CD1c-positive myeloid dendritic cell (primary cell): Measurements from ENCODE around the gene PTTG2.
"Not testable (repeated sequence)": the region's sequence is repeated elsewhere in the genome, so short reads cannot be mapped to it uniquely, and the experiment has no call there.

ENCODE experiments used
- DNase-seq: peaks from one replicate; pipeline ENCODE4 v3.0.0-alpha.2; 2016; ENCODE audit errors: extremely low spot score

PTTG2 gene

DNA sequence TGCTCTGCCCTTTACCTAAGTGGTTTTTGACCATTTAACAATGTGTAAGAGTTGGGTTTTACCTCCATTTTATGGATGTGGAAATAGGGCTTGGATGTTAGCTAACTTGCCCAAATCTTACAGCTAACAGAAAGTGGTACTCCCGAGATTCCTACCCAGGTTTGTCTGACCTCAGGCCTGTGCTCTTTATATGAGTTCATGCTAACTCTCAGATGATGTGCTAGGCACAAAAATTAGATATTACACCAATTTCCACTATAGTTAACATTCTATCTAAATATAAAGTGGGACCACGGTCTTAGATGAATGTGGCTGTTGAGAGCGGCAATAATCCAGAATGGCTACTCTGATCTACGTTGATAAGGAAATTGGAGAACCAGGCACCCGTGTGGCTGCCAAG, at the start of gene PTTG2:
PTTG2 (plus strand) TSS at position 301 of the 400 bp plus-strand sequence; CDS start at position 338, 37 bp downstream.
- DNase-seq = no peak

DNA sequence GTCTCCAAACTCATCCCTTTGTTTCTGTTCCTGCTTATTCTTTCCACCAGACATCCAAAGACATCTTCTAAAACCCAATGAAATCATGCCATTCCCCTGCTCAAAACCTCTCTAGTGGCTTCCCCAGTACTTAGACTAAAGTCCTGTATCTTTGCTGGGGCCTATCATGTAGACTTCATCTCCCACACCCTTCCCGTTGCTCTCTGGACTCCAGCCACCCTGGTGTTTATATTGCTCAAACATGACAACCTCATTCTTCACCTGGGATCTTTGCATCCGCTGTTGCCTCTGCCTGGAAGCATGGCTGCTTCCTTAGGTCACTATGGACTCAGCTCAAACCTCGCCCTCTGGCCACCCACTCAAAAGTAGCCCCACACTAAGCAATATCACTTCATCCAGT, 45.7 kb upstream of the PTTG2 start:
- no peak for DNase-seq

DNA sequence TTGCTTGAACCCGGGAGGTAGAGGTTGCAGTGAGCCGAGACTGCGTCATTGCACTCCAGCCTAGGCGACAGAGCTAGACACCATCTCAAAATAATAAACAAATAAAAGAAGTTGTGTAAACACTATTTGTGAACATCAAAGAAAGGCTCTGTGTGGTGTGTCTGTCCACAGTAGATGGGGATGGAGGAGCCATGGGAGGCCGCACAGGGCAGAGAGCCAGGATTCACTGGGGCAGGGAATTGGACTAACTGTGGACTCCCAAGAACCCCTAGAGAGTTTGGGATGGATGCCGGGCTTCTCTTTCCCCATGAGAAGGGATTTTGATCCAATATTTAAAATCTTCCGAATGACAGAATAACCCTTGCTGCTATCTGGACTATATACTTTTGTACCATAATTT, 42.8 kb upstream of the PTTG2 start:
- no peak for DNase-seq

DNA sequence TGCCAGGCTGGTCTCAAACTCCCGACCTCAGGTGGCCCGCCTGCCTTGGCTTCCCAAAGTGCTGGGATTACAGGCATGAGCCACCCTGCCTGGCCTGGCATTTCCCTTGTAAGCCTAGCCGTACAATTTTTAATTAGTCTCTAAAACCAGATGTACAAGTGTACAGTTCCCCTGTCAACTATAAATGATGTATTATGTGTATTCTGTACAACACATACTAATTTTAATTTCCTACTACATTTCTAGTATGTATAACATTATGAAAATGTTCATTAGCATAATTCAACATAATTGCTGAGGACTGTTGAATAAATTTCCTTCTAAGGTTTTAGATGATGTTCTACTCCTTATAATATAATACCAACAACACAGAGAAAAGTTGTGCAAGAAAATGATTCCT, 41.5 kb upstream of the PTTG2 start:
- no peak for DNase-seq

DNA sequence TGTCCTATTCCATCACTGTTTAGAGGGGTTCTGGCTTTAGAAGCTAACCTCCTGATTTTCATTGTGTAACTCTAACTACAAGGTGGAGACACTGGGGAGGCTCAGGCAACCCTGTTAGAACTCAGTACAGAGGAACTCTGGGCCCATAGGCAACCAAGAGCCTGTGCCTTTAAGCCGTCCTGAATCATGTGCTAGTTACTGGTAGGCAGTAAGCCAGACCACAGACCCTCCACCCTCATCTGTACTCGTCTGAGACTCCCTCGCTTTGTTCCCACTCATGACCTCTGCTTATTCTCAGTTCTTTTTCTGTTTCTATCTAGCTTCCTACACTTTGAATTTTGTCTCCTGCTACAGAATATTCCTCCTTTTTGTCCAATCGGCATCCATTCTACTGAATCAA, 37.9 kb upstream of the PTTG2 start:
- DNase-seq = peak; percentile 73

DNA sequence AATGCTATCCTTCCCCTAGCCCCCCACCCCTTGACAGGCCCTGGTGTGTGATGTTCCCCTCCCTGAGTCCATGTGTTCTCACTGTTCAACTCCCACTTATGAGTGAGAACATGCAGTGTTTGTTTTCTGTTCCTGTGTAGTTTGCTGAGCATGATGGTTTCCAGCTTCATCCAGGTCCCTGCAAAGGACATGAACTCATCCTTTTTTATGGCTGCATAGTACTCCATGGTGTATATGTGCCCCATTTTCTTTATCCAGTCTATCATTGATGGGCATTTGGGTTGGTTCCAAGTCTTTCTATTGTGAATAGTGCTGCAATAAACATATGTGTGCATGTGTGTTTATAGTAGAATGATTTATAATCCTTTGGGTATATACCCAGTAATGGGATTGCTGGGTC, 37.1 kb upstream of the PTTG2 start:
- not testable (repeated sequence) for DNase-seq

DNA sequence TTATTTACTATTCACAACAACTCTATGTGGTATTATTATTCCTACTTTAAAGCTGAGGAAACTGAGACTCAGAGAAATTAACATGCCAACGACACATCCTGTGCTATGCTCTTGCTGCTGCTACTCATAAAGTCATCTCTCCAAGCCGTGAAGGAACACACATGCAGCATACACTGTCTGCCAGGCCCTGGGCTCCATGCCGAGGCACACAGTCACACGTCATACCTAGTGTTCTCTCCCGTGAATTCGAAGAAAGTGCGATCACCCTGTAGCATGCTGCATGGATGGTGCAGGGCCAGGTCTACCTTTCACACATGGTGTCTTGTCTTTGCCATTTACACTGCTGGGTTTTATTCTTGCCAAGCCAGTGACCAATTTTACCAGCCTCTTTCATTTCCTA, 35.3 kb upstream of the PTTG2 start:
- DNase-seq = no peak

DNA sequence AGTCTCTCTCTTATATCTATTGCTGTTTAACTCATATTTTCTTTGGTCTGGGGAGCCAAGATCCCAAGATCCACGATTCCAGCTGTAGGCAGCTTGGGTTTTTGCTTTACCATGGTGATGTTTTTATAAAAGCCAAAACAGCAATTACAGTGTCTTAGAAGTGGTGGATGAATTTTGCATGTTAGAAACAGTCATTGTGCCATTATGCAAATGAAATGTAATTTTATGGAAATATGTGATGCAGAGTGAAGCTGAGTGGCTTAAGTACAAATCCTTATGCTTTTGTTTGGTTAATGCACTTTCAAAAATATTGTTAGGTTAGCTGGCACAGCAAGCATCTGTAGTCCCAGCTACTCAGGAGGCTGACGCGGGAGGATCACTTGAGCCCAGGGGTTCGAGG, 32.8 kb upstream of the PTTG2 start:
- DNase-seq = no peak

DNA sequence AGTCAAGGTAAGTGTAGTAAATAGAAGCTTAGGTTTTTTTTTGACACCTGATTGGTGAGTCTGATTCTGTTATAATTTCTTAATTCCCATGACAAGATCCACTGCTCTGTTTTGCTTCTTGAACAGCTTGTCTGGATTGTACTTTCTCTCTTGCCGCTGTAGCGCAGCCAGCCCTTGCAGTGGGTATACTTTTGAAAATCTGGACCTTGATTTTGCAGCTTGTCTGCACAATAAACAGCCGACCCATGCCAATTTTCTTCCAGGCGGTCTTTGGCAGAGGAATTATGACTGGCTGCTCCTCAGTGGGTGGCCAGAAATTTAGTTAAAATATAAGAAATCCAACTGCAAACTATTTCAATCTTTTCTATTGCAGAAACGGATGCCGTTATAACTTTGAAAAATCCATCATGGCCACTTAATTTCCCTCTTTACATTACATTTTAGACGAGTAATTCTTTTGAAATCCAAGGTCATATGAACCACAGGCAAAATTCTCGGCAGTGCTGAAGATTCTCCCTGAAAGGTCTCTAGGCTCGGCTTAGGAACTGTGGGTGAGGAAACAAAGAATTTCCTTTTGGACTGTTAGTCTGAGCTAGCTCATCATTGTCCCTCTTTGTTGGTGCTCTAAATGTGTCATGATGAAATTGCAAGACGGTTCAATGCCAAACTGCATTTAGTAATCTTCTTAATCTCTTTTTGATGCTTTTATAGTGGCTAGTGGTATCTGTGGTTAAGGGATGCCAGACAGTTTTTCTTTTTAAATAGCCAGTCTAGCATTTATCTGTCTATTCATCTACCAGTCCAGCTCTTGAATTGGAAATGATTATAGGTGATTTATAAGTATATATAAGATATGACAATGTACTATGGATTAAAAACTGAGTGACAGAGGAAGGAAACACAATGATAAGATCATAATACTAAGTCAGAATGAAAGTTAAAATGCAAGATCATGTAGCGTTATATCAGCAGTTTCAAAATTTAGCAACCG, 31.5 kb upstream of the PTTG2 start:
- no peak for DNase-seq

DNA sequence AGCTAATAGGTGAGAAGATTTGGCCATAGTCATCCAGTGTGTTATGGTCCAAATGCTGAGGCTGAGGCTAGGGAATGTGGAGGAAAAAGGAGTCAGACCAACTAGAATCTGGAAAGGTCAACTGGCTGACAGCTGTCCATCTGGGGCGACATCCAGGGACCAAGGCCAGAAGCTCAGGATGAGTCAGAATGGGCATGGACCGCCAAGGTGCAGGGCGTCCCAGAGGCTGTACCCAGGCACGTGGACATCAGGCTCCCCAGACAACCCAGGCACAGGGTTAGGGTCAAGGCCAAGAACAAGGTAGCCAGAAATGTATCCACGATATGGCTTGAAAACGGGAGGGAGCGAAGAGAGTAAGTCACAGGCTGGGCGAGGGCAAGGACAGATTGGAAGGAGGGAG, 26.1 kb upstream of the PTTG2 start:
- no peak for DNase-seq

DNA sequence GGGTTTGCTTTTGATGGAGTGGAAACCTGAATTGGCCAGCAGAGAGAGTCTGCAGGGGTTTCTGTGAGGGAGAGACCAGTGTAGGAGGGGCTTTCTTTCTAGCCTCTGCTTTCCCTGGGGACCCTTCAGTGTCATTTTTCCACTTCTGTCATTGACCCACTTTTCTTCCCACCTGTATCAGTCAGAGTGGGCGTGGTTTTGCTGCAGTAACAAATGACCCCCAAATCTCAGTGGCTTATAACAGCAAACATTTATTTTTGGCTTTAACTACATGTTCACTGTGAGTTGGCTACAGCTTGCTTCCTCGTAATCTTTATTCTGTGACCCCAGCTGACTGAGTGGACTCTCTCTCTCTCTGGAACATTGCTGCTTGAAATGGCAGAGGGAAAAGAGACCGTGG, 25.6 kb upstream of the PTTG2 start:
- no peak for DNase-seq

DNA sequence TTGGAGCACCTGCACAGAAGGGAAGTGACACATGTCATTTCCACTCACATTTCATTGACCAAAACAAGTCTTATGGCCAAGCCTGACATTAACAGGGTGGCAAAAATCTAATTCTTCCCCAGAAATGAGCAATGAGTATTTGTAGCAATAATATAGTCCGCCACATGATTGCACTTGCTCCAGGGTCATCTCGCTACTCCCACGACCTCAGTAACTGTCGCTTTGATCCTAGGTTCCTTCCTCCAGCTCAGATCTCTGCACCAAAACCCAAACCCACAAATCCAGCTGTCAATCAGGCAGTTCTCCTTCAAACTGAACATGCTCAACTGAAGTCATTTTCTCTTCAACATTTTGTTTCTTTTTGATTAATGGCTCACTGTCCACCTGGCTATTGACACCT, 25.2 kb upstream of the PTTG2 start:
- peak; percentile 53 for DNase-seq

DNA sequence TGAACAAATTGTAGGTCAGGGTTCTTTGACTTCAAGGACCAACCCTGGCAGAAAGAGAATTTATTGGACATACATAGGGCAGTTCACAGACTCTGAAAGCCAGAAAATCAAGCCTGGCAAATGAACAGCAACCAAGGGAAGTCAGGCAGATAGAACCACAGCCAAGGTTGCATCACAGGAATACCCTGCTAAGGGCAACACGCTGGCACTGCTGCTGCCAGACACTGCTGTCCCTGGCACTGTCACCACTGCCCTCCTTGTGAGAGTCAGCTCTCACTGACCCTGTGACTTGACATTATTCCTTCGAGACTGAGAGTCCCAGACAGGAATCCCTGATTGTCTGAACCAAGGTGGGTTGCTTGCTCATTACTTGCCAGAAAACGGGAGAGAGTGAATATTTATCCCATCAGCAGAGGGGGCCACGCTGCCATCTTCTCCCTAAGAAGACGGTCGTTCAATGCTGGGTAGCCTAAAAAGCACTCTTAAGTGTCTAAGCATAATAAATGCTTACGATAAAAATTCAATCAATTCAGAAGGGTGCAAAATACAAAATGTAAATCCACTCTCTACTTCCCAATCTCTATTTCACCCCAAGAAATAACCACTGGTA, 23.2 kb upstream of the PTTG2 start:
- DNase-seq = no peak

DNA sequence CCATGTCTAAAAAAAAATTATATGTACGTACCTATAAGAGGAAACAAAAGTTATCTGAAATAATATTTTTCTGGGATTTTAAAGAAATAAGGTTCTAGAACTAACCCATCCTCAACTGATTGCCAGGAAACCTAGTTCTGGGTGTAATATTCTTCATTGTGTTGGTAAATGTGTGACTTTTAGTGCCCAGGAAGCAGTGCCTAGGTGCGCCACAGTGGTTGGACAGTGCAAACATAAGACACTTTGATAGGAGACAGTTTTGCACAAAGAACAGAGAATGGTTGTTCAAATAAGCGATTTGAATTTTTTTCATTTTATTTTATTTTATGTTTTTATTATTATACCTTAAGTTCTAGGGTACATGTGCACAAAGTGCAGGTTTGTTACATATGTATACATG, 22.0 kb upstream of the PTTG2 start:
- no peak for DNase-seq

DNA sequence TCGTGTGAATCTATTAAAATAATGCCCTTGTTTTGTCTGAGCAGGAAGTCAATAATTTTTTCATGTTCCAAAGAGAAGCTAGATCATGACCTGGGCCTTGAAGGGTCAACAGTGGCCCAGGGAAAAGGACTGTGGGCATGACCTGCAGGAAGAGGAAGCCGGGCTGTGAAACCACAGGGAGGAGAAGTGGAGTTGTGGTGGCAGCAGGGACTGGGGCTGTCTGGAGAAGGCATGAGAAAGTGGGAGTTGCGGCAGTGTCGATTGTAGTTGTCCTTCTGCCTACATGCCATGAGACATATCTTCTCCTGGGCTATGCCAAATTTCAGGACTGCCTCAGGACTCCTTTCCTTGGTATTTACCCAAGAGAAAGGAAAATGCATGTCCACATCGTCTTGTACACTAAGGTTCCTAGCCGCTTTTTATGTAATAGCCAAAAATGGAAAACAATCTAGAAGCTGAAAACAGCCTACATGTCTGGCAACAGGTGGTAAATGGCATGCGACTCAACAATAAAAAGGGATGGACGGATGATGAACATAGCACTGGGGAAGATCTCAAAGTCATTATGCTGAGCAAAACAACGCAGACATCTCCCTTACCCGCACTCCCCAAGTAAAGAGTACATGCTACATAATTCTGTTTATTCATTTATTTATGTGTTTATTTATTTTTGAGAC, 13.6 kb upstream of the PTTG2 start:
- peak; percentile 88 for DNase-seq

DNA sequence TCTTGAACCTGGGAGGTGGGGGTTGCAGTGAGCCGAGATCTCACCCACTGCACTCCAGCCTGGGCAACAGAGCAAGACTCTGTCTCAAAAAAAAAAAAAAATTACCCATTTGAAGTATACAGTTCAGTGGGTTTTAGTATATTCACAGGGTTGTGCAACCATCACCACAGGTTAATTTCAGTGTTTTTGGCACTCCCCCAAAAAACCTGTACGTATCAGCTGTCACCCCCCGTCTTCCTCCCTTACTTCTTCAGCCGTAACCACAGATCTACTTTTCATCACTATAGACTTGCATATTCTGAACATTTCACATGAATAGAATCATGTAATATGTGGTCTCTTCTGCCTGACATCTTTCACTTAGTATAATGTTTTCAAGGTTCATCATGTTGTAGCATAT, 11.7 kb upstream of the PTTG2 start:
- DNase-seq = peak; percentile 21

DNA sequence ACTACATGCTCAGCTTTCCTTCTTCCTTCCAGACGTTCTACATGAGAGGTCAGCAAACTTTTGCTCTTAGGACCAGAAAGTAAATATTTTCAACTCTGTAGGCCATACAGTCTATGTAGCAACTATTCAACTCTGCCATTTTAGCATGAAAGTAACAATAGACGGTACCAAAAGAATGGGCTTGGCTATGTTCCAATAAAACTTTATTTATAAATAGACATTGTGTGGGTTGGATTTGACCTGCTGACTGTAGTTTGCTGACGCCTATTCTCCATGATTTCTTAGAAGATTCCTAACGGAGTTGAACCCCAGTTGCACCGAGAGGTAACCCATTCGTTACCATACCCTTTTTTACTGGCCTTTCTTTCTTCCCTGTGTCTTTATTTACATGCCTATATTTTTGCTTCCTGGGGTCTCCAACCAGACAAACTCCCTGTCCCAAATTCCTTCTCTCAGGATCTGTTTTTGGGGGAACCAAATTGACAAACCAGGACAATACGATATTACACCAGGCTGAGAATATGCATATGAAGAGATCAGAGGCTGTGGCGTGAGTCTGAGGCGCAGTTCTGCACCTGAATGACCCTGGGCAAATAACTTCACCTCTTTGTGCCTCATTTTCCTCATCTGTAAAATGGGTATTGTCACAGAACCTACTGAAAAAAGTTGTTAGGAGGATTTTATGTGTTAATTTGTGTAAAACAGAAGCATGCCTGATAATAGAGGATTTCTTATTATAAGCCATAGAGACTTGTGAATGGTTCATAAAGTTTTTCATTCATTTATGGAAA, 10.4 kb upstream of the PTTG2 start:
- DNase-seq = no peak

DNA sequence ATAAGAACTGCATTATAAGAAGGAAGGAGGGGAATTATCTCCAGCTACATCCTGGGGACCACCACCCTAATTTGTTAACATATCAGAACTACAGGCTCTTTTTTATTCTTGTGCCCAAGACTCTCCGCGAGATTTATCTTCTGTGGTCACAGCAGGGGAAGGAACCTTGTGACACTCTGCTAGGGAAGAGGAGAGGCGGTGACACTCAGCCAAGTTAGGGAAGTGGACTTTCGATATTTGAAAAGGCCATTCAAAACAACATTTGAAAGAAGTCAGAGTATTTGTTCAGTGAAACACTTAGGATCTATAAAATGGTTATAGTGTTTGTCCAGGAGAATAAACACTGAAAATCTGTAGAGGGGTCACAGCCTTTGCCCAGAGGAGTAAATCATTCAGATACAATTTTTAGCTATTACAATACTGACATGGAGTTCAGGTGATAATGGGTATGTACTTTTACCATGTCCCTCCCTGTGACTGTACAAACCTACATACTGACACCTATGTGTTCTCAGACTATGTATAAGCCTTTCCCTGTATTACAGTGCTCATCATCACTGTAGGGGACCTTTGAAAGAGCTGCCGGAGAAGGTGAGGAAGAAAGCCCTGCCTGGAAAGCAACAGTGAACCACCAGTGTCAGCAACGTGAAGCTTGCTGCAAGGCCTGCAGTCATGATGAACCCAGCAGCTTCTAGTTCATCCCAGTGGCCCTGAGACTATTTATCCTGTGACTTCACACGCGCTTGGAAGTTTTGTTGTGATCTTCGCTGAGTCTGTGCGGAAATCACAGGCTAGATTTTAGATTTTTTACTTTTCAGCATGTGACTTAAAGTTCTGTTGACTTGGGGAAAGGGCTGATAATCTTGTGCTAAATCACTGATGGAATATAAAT, 8.5 kb upstream of the PTTG2 start:
- DNase-seq = peak; percentile 78

DNA sequence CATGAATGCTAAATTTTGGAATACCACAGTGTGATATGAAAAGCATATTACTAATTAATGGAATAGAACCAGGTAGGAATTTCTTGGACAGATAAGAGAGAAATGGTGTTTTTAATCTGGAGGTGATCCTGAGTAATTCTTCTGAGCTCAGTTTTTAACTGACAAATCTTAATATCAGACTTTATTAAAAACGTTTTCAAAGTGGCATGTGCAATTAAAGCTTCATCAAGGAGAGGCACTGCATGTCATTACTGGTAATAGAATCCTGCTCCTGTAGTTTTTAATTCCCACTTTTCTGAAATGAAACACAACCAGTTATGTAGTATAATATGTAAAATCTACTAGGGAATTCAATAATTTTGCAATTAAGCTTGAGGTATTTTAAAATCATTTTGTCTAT, 7.0 kb upstream of the PTTG2 start:
- no peak for DNase-seq

DNA sequence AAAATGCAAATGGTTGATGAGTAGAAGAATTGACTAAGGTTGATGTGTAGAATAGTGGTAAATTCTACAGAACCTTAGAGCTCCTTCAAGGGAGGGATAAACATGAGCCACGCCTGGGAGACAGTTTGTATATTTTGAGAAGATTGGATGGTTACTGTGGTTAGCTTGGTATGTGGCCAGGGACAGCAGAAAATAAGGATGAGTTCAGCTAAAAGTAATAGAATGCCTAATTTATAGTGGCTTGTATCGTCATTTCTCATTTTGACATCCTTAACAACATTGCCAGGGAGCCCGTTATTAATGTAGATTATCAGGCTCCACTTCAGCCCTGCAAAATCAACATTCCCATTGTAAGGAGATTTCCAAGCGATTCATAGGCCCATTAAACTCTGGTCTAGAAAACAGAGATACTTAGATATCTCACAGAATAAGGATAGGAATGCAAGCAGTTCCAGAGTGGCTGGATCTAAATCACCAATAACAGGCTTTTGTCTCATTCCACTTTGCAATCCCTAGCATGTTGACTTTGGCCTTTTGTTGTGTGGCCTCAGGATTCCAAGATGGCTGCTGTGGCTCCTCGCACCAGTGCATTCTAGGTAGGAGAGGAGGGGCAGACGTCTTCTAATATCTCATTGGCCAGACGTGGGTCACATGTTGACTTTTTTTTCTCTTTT, 6.4 kb upstream of the PTTG2 start:
- no peak for DNase-seq
